Activated CD4-positive, alpha-beta T cell treated with anti-CD3 and anti-CD28 coated beads for 36 hours (primary cell): ENCODE data around the gene FIS1. TPM values are rescaled to one million over a fixed set of nuclear protein-coding genes. Genes with fewer than 3 reads are reported as not detected.
"Not testable (repeated sequence)": the region's sequence is repeated elsewhere in the genome, so short reads cannot be mapped to it uniquely, and the experiment has no call there.

Source experiments
- ATAC-seq: fragments of 200-7000 bp; cut with Tn5 transposase; one replicate; pipeline ENCODE4 v1.10.0; 2021; ENCODE audit warnings: mild to moderate bottlenecking, moderate library complexity
- CTCF ChIA-PET: fragments of 350-600 bp; sonication (Branson Sonifier 250); formaldehyde crosslinking; loops from one replicate; lab custom pipeline; 2021; ENCODE audit warnings: antibody characterized with exemption; lab: Charles Lee
- POLR2A ChIA-PET: fragments of 350-600 bp; sonication (Branson Sonifier 250); formaldehyde crosslinking; loops from one replicate; lab custom pipeline; 2021; ENCODE audit warnings: antibody characterized with exemption, inconsistent platforms; lab: Charles Lee
- DNase-seq: peaks from one replicate; pipeline ENCODE4 v3.0.0-alpha.2; 2020
- H3K27ac Mint-ChIP-seq: one replicate; pipeline ENCODE4 v1.8.0; 2021; ENCODE audit warnings: mixed read lengths
- H3K27me3 Mint-ChIP-seq: one replicate; pipeline ENCODE4 v1.8.0; 2021; ENCODE audit warnings: mixed read lengths
- H3K36me3 Mint-ChIP-seq: one replicate; pipeline ENCODE4 v1.8.0; 2021; ENCODE audit warnings: low read depth, mixed read lengths
- H3K4me1 Mint-ChIP-seq: one replicate; pipeline ENCODE4 v1.8.0; 2021; ENCODE audit warnings: mixed read lengths
- H3K4me3 Mint-ChIP-seq: one replicate; pipeline ENCODE4 v1.8.0; 2021; ENCODE audit warnings: mild to moderate bottlenecking, moderate library complexity, mixed read lengths
- H3K9me3 Mint-ChIP-seq: one replicate; pipeline ENCODE4 v1.8.0; 2021; ENCODE audit warnings: low read depth, mixed read lengths
- intact Hi-C, 2 experiments: fragments of 100-400 bp; cut with DNase I in 1 of 2; cut with micrococcal nuclease in 1 of 2; formaldehyde crosslinking; loops; one replicate each; pipeline versions ENCODE4 v1.14.2 to v1.15.1; 2022 to 2024; cut with DNase I, micrococcal nuclease
- total RNA-seq, 2 experiments: library from RNA; stranded (reverse); gene quantifications; one replicate each; pipeline ENCODE4 v1.2.3, GENCODE V29; 2021

The FIS1 gene
- total RNA-seq, 2 experiments from 2014 or later, result 70.5 to 92.6 TPM

GRCh38 chr7:101285171-101285570 is 40.3 kb upstream of the FIS1 start:
- H3K36me3 Mint-ChIP-seq, result no peaks in the 10 kb centered on the region
- CTCF ChIA-PET, result no interaction called here
- POLR2A ChIA-PET, result no interaction called here
- H3K27me3 Mint-ChIP-seq, result peaks cover 3% of the 10 kb centered on the region
- H3K9me3 Mint-ChIP-seq, result no peaks in the 10 kb centered on the region
- H3K4me1 Mint-ChIP-seq, result peaks cover 14% of the 10 kb centered on the region
- no peak overlapping the region for H3K27ac Mint-ChIP-seq
- DNase-seq, result no peak
- intact Hi-C loops, result loop anchor here in 1 of 2 experiments (10.0 kb wide), 1 partner anchor 70 kb away; the partner anchor contains the start of genes PLOD3 and ZNHIT1
- ATAC-seq, result no peak
- no peak overlapping the region for H3K4me3 Mint-ChIP-seq

GRCh38 chr7:101280912-101281311 is 36.0 kb upstream of the FIS1 start:
- ChIA-PET POLR2A (interaction anchor here (0.5 kb wide), 1 partner anchor 25 kb away, joined by 3 read pairs; no protein-coding TSS in a partner anchor), CTCF (interaction anchor here (1.5 to 4.2 kb wide), 4 partner anchors 10 to 137 kb away, joined by 5 to 48 read pairs (median 26); partner anchors contain the start of gene FIS1)
- not testable (repeated sequence) for H3K4me3 Mint-ChIP-seq, H3K27ac Mint-ChIP-seq, H3K36me3 Mint-ChIP-seq, H3K9me3 Mint-ChIP-seq, H3K4me1 Mint-ChIP-seq, DNase-seq, ATAC-seq, H3K27me3 Mint-ChIP-seq
- intact Hi-C loops, result loop anchor here in 1 of 2 experiments (10.0 kb wide), 1 partner anchor 66 kb away; the partner anchor contains the start of genes PLOD3 and ZNHIT1

- no peak overlapping the region for H3K27ac Mint-ChIP-seq
- intact Hi-C loops, result no loop called here
- peaks cover 6% of the 10 kb centered on the region for H3K27me3 Mint-ChIP-seq
- H3K4me1 Mint-ChIP-seq, result peaks cover 5% of the 10 kb centered on the region
- ChIA-PET CTCF (interaction anchor here (0.5 to 0.7 kb wide), 2 partner anchors 133 to 381 kb away, joined by 3 to 5 read pairs; no protein-coding TSS in a partner anchor), POLR2A (no interaction called here)
- no peaks in the 10 kb centered on the region for H3K9me3 Mint-ChIP-seq
- H3K36me3 Mint-ChIP-seq, result no peaks in the 10 kb centered on the region
- no peak overlapping the region for H3K4me3 Mint-ChIP-seq
- no peak for ATAC-seq
- no peak for DNase-seq
These were observed 33.8 kb upstream of the FIS1 start for GRCh38 chr7:101278461-101279292.

- ATAC-seq (no peak), DNase-seq (no peak)
- H3K4me3 Mint-ChIP-seq, result no peak overlapping the region
- H3K36me3 Mint-ChIP-seq, result no peaks in the 10 kb centered on the region
- CTCF ChIA-PET, result no interaction called here
- intact Hi-C loops, result no loop called here
- H3K4me1 Mint-ChIP-seq, result no peaks in the 10 kb centered on the region
- H3K27me3 Mint-ChIP-seq, result peaks cover 9% of the 10 kb centered on the region
- no peaks in the 10 kb centered on the region for H3K9me3 Mint-ChIP-seq
- POLR2A ChIA-PET, result no interaction called here
- no peak overlapping the region for H3K27ac Mint-ChIP-seq
These were observed 32.3 kb upstream of the FIS1 start for GRCh38 chr7:101277155-101277554.

- no peak for DNase-seq
- CTCF ChIA-PET, result interaction anchor here (0.7 to 2.1 kb wide), 3 partner anchors 10 to 437 kb away, joined by 3 to 9 read pairs (median 4); no protein-coding TSS in a partner anchor
- intact Hi-C loops, result no loop called here
- Mint-ChIP-seq H3K27ac (no peak overlapping the region), H3K4me3 (no peak overlapping the region), H3K36me3 (no peaks in the 10 kb centered on the region), H3K27me3 (peaks cover 8% of the 10 kb centered on the region), H3K9me3 (no peaks in the 10 kb centered on the region), H3K4me1 (no peaks in the 10 kb centered on the region)
- POLR2A ChIA-PET, result interaction anchor here (0.6 kb wide), 1 partner anchor 847 kb away, joined by 3 read pairs; no protein-coding TSS in a partner anchor
- ATAC-seq, result no peak
These were observed 28.3 kb upstream of the FIS1 start for GRCh38 chr7:101273206-101273605.

- CTCF ChIA-PET, result interaction anchor here (0.6 kb wide), 1 partner anchor 91 kb away, joined by 3 read pairs; the partner anchor contains the start of gene COL26A1
- DNase-seq (no peak), ATAC-seq (no peak)
- POLR2A ChIA-PET, result no interaction called here
- no peaks in the 10 kb centered on the region for H3K9me3 Mint-ChIP-seq
- intact Hi-C loops, result no loop called here
- no peaks in the 10 kb centered on the region for H3K4me1 Mint-ChIP-seq
- H3K4me3 Mint-ChIP-seq, result no peak overlapping the region
- no peak overlapping the region for H3K27ac Mint-ChIP-seq
- no peaks in the 10 kb centered on the region for H3K36me3 Mint-ChIP-seq
- peaks cover 8% of the 10 kb centered on the region for H3K27me3 Mint-ChIP-seq
These were observed 26.1 kb upstream of the FIS1 start for GRCh38 chr7:101271021-101271420.

- H3K27ac Mint-ChIP-seq, result no peak overlapping the region
- CTCF ChIA-PET, result no interaction called here
- DNase-seq, result no peak
- no peaks in the 10 kb centered on the region for H3K36me3 Mint-ChIP-seq
- H3K9me3 Mint-ChIP-seq, result no peaks in the 10 kb centered on the region
- POLR2A ChIA-PET, result no interaction called here
- no peak overlapping the region for H3K4me3 Mint-ChIP-seq
- peaks cover 9% of the 10 kb centered on the region for H3K27me3 Mint-ChIP-seq
- no peaks in the 10 kb centered on the region for H3K4me1 Mint-ChIP-seq
- intact Hi-C loops, result no loop called here
- no peak for ATAC-seq
These were observed 24.8 kb upstream of the FIS1 start for GRCh38 chr7:101269664-101270063.

GRCh38 chr7:101265622-101266516 is 21.0 kb upstream of the FIS1 start:
- CTCF ChIA-PET, result interaction anchor here (1.0 kb wide), 1 partner anchor 17 kb away, joined by 3 read pairs; no protein-coding TSS in a partner anchor
- no peak for DNase-seq
- H3K9me3 Mint-ChIP-seq, result no peaks in the 10 kb centered on the region
- H3K4me3 Mint-ChIP-seq, result no peak overlapping the region
- H3K36me3 Mint-ChIP-seq, result no peaks in the 10 kb centered on the region
- H3K27ac Mint-ChIP-seq, result no peak overlapping the region
- H3K4me1 Mint-ChIP-seq, result no peaks in the 10 kb centered on the region
- peaks cover 4% of the 10 kb centered on the region for H3K27me3 Mint-ChIP-seq
- POLR2A ChIA-PET, result no interaction called here
- intact Hi-C loops, result no loop called here
- no peak for ATAC-seq

GRCh38 chr7:101264102-101264706 is 19.3 kb upstream of the FIS1 start:
- POLR2A ChIA-PET, CTCF ChIA-PET, DNase-seq, H3K9me3 Mint-ChIP-seq, H3K4me3 Mint-ChIP-seq, intact Hi-C loops, ATAC-seq, H3K36me3 Mint-ChIP-seq, H3K27me3 Mint-ChIP-seq, H3K4me1 Mint-ChIP-seq, H3K27ac Mint-ChIP-seq: not testable (repeated sequence)

- ATAC-seq, result no peak
- Mint-ChIP-seq H3K9me3 (no peaks in the 10 kb centered on the region), H3K27ac (no peak overlapping the region), H3K27me3 (peaks cover 5% of the 10 kb centered on the region), H3K4me3 (no peak overlapping the region), H3K4me1 (no peaks in the 10 kb centered on the region), H3K36me3 (no peaks in the 10 kb centered on the region)
- no peak for DNase-seq
- CTCF ChIA-PET, result interaction anchor here (0.6 to 2.0 kb wide), 6 partner anchors 24 to 624 kb away, joined by 3 to 6 read pairs (median 3); no protein-coding TSS in a partner anchor
- intact Hi-C loops, result no loop called here
- POLR2A ChIA-PET, result interaction anchor here (0.5 kb wide), 1 partner anchor 151 kb away, joined by 3 read pairs; no protein-coding TSS in a partner anchor
These were observed 13.4 kb upstream of the FIS1 start for GRCh38 chr7:101258243-101258731.
